ENCODE measurements around the gene CD4.

- TF ChIP-seq, protein P1, sequence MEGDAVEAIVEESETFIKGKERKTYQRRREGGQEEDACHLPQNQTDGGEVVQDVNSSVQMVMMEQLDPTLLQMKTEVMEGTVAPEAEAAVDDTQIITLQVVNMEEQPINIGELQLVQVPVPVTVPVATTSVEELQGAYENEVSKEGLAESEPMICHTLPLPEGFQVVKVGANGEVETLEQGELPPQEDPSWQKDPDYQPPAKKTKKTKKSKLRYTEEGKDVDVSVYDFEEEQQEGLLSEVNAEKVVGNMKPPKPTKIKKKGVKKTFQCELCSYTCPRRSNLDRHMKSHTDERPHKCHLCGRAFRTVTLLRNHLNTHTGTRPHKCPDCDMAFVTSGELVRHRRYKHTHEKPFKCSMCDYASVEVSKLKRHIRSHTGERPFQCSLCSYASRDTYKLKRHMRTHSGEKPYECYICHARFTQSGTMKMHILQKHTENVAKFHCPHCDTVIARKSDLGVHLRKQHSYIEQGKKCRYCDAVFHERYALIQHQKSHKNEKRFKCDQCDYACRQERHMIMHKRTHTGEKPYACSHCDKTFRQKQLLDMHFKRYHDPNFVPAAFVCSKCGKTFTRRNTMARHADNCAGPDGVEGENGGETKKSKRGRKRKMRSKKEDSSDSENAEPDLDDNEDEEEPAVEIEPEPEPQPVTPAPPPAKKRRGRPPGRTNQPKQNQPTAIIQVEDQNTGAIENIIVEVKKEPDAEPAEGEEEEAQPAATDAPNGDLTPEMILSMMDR (conservative IDR thresholded peaks at IDR 0.05 in 1 of 2, IDR thresholded peaks at IDR 0.05 in 1 of 2; ENCODE audit: low read depth in 1 of 2, low read length in 2 of 2) = no peak
- no peak for TF ChIP-seq EZH2 (IDR thresholded peaks at IDR 0.05; ENCODE audit: low read length, missing control alignments)
Measured at GRCh38 chr12:6790496-6791150, 1.3 kb downstream of the CD4 start.

Measured in fibroblast of lung (primary cell).